Measurements from ENCODE around the gene CSAD.

- TF ChIP-seq, protein P1, sequence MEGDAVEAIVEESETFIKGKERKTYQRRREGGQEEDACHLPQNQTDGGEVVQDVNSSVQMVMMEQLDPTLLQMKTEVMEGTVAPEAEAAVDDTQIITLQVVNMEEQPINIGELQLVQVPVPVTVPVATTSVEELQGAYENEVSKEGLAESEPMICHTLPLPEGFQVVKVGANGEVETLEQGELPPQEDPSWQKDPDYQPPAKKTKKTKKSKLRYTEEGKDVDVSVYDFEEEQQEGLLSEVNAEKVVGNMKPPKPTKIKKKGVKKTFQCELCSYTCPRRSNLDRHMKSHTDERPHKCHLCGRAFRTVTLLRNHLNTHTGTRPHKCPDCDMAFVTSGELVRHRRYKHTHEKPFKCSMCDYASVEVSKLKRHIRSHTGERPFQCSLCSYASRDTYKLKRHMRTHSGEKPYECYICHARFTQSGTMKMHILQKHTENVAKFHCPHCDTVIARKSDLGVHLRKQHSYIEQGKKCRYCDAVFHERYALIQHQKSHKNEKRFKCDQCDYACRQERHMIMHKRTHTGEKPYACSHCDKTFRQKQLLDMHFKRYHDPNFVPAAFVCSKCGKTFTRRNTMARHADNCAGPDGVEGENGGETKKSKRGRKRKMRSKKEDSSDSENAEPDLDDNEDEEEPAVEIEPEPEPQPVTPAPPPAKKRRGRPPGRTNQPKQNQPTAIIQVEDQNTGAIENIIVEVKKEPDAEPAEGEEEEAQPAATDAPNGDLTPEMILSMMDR (conservative IDR thresholded peaks at IDR 0.05; ENCODE audit: low read depth in 2 of 2) = no peak
- TF ChIP-seq ZNF114 (CRISPR knock-in tag; IDR thresholded peaks at IDR 0.05) (no peak), CREB1 (CRISPR knock-in tag; IDR thresholded peaks at IDR 0.05; ENCODE audit: low read depth) (no peak), JUNB (IDR thresholded peaks at IDR 0.05; ENCODE audit: unreplicated experiment) (no peak), EZH2 (IDR thresholded peaks at IDR 0.05; ENCODE audit: low read depth, unreplicated experiment) (no peak), POLR2AphosphoS5 (IDR thresholded peaks at IDR 0.05; ENCODE audit: low read depth) (no peak)
- TF ChIP-seq, protein P2, sequence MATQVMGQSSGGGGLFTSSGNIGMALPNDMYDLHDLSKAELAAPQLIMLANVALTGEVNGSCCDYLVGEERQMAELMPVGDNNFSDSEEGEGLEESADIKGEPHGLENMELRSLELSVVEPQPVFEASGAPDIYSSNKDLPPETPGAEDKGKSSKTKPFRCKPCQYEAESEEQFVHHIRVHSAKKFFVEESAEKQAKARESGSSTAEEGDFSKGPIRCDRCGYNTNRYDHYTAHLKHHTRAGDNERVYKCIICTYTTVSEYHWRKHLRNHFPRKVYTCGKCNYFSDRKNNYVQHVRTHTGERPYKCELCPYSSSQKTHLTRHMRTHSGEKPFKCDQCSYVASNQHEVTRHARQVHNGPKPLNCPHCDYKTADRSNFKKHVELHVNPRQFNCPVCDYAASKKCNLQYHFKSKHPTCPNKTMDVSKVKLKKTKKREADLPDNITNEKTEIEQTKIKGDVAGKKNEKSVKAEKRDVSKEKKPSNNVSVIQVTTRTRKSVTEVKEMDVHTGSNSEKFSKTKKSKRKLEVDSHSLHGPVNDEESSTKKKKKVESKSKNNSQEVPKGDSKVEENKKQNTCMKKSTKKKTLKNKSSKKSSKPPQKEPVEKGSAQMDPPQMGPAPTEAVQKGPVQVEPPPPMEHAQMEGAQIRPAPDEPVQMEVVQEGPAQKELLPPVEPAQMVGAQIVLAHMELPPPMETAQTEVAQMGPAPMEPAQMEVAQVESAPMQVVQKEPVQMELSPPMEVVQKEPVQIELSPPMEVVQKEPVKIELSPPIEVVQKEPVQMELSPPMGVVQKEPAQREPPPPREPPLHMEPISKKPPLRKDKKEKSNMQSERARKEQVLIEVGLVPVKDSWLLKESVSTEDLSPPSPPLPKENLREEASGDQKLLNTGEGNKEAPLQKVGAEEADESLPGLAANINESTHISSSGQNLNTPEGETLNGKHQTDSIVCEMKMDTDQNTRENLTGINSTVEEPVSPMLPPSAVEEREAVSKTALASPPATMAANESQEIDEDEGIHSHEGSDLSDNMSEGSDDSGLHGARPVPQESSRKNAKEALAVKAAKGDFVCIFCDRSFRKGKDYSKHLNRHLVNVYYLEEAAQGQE (IDR thresholded peaks at IDR 0.05; ENCODE audit: unreplicated experiment) = no peak
- TF ChIP-seq, protein P3, sequence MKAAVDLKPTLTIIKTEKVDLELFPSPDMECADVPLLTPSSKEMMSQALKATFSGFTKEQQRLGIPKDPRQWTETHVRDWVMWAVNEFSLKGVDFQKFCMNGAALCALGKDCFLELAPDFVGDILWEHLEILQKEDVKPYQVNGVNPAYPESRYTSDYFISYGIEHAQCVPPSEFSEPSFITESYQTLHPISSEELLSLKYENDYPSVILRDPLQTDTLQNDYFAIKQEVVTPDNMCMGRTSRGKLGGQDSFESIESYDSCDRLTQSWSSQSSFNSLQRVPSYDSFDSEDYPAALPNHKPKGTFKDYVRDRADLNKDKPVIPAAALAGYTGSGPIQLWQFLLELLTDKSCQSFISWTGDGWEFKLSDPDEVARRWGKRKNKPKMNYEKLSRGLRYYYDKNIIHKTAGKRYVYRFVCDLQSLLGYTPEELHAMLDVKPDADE (IDR thresholded peaks at IDR 0.05) = no peak
Observed at GRCh38 chr12:53205747-53206419, 25.2 kb upstream of the CSAD start.
